ENCODE measurements around the gene XXYLT1. TPM values are rescaled to one million over a fixed set of nuclear protein-coding genes. Genes with fewer than 3 reads are reported as not detected.

XXYLT1 gene
- total RNA-seq, 1 donor from 2014 or later, result 16.4 TPM

DNA sequence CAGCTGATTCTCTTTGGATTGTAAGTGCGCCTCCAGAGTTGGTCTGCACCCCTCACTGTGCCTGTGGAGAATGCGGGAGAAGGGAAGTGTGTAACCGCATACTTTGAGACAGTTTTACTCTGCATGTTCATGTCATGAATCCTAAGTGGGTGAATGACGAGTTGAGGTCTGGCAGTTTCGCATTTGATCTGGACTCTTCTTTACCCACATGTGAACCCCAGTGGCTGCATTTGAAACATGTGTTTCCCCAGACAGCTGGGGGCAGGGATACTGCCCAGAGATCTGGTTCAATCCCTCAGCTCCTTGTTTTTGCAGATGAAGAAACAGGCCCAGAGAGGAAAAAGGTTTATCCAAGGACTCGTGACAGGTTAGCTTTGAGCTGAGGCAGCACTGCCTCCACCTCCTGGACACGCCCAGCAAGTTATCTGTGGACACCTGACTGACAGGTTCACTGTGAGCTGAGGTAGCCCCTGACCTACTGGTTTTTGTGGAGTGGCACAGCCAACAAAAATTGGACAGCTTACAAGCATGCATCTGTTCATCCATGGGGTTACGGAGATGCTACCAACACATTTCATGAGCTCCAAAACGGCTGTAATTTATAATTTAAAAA is 207.3 kb downstream of the XXYLT1 start:
- no peak for DNase-seq (ENCODE audit: low read depth)
- no peak overlapping the region for H3K4me3 ChIP-seq (ENCODE audit: low read depth, low read length)
- TF ChIP-seq, protein P1, sequence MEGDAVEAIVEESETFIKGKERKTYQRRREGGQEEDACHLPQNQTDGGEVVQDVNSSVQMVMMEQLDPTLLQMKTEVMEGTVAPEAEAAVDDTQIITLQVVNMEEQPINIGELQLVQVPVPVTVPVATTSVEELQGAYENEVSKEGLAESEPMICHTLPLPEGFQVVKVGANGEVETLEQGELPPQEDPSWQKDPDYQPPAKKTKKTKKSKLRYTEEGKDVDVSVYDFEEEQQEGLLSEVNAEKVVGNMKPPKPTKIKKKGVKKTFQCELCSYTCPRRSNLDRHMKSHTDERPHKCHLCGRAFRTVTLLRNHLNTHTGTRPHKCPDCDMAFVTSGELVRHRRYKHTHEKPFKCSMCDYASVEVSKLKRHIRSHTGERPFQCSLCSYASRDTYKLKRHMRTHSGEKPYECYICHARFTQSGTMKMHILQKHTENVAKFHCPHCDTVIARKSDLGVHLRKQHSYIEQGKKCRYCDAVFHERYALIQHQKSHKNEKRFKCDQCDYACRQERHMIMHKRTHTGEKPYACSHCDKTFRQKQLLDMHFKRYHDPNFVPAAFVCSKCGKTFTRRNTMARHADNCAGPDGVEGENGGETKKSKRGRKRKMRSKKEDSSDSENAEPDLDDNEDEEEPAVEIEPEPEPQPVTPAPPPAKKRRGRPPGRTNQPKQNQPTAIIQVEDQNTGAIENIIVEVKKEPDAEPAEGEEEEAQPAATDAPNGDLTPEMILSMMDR (conservative IDR thresholded peaks at IDR 0.05; ENCODE audit: low read depth, low read length), result no peak

DNA sequence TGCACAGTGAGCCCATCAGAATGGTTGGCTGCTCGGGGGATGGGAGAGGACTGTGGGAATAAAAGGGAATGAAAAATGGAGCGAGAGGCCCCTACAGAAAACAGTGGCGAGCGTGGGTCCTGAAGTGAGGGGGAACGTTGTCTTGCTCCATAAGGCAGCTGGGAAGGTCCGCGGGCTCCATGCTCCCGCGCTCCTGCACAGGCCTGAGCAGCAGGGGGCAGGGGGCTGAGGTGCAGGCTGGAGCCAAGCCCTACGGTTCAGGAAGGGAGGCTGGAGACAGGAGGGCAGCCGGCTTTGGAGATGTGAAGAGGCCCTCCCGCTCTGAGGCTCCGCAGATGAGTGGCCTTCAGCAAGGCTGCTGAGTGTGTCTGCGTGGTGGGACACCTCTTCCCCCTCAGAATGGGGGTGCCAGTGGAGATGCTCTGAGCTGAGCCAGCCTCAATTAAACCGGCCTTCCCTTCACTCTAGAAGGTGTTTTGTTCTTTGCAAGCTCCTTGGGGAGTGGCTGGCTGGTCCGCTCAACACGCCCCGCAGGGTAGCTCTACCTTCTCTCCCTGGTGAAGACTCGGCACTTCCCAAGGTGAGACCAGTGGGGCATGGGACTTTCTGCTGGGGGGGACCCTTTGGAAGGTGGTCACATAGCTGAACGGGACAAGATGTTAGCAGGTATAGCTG is 208.0 kb downstream of the XXYLT1 start:
- TF ChIP-seq, protein P1 (conservative IDR thresholded peaks at IDR 0.05; ENCODE audit: low read depth, low read length), result no peak
- no peak for DNase-seq (ENCODE audit: low read depth)
- no peak overlapping the region for H3K4me3 ChIP-seq (ENCODE audit: low read depth, low read length)

DNA sequence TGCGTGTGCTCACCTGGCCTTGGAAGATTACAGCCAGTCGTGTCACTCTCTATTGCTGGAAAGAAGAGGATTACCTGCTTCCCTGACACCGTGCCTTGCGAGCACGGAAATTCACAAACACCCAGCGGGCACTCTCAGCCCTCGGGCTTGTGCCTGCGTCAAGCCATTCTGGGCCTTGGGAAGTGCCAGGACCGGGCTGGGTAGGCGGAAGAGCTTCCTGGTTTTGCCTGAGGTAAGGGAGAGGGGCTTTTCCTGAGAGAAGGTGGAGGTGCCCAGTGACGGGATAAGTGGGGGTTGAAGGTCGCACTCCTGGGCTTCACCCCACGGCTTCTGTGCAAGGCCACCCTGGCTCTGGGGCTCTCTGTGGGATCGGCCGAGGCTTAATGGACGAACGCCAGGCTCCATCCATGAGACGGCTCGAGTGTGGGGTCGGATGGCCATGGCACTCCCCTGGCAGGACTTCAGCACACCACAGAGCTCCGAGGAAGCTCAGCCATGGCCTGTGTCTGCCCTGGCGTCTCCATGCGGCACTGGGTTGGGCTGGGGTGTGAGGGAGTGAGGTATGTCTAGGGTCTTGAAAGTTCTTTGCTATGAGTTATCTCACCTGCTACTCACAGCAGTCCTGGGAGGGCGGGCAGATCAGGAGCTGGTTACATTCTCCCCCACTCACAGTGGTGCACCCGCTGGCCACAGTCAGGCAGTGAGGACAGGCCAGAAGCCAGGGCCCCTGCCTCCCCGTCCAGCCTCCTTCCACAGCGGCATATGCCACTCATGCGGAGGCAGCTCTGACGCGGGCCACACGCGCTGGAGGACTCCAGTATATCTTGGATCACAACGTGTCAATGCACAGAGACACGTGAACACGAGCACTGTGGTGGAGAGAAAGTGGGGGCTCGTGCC is 209.0 kb downstream of the XXYLT1 start:
- no peak for DNase-seq (ENCODE audit: low read depth)
- TF ChIP-seq, protein P1 (conservative IDR thresholded peaks at IDR 0.05; ENCODE audit: low read depth, low read length), result no peak
- no peak overlapping the region for H3K4me3 ChIP-seq (ENCODE audit: low read depth, low read length)

DNA sequence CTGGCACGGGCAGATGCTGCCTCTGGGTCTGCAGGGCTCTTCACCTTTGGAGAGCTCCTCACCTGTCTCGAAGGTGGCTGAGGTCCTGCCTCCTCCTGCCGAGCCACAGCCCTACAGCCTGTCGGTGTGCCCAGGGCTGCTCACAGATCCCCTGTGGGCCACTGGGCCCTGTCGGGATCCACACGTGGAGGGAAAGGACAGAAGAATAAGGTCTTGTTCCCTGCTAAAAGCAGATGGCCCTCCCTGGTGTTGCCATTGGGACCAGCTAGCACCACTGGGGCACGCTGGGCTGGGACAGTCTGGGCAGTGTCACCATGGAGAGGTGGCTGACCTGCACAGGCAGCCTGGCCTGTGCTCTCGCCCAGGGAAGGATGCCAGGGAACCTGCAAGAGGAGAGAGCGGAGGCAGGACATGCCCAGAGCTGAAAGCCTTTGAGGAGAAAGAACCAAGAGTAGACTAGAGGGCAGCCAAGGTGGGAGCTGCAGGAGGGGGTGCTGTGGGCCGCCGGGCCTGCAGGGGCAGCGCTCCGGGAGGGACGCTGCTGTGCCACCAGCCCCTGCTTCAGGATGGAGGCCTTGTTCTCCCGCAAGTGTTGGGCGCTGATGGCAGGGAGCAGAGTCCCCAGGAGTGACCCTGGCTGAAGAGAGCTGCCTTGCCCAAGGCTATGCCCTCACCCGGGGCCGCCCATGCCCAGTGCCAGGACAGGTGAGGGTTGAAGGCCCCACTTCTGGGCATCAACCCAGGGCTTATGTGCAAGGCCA is 210.2 kb downstream of the XXYLT1 start:
- no peak for DNase-seq (ENCODE audit: low read depth)
- TF ChIP-seq, protein P1 (conservative IDR thresholded peaks at IDR 0.05; ENCODE audit: low read depth, low read length), result no peak
- no peak overlapping the region for H3K4me3 ChIP-seq (ENCODE audit: low read depth, low read length)

DNA sequence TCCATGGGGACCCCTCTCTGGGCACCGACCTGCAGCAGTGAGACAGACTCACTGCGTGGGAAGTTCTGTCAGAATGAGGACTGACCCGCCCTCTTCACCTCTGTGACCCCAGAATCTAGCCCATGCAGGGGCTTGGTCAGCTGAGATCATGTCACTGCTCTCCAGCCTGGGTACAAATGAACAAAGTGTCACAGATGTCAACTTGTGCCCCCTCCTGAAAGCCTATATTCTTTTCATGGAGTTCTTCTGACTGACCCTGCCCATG is 210.8 kb downstream of the XXYLT1 start:
- TF ChIP-seq, protein P1 (conservative IDR thresholded peaks at IDR 0.05; ENCODE audit: low read depth, low read length), result no peak
- DNase-seq (ENCODE audit: low read depth), result no peak
- no peak overlapping the region for H3K4me3 ChIP-seq (ENCODE audit: low read depth, low read length)

DNA sequence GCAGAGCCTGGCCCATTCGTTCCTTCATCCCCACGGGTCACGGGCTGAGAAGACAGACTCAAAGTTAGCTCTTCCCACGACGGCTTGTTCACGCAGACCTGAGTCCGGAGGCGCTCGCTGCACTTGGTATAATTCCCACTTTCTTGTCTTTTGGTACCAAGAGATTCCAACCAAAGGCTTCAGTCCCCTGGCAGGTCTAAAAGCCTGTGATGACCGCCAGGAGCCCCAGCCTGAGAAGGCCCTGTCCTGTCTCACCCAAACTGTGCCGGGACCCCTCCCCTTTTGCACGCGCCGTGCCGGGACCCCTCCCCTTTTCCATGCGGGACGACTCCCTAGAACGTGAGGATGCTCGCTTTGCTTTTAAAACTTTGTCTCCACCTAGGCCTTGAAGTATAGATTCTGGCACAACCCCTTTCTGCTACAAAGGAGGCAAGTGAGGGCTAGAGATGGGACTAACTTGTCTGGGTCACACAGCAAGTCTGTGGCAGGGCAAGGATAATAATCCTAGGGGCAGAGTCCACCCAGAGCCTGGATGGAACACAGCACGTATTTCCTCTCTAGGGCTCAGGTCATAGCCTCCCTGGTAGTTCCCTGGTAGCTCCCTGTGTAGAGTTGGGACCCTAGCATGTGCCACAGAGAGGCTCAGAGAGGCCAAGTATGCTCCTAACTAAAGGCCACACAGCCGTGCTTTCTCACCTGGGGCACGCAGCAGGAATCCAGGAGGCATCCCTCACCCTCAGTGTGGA is 211.3 kb downstream of the XXYLT1 start:
- DNase-seq (ENCODE audit: low read depth), result no peak
- no peak overlapping the region for H3K4me3 ChIP-seq (ENCODE audit: low read depth, low read length)
- TF ChIP-seq, protein P1 (conservative IDR thresholded peaks at IDR 0.05; ENCODE audit: low read depth, low read length), result no peak

All from epithelial cell of proximal tubule (primary cell).